Upper lobe of left lung (tissue), 6 donors: ENCODE results near the gene TRIM10. TPM values are rescaled to one million over a fixed set of nuclear protein-coding genes. Genes with fewer than 3 reads are reported as not detected.

Experiments
- ATAC-seq, 2 donors: fragments of 200-7000 bp; cut with Tn5 transposase; one replicate each; pipeline ENCODE4 v1.9.1; 2022; ENCODE audit warnings: mild to moderate bottlenecking in 2 of 2, moderate library complexity in 2 of 2; ENCODE audit not compliant: low FRiP score in 2 of 2
- DNase-seq, 2 donors: peaks; one replicate each; pipeline ENCODE4 v3.0.0-alpha.2; 2019 to 2020
- H3K27ac ChIP-seq, 4 donors: fragments of 200-600 bp; sonication (generic); one replicate each; pipeline ENCODE4 v1.5.1; 2016 to 2019
- H3K27me3 ChIP-seq, 4 donors: fragments of 200-600 bp; sonication (generic); one replicate each; pipeline ENCODE4 v1.5.1; 2017 to 2019
- H3K36me3 ChIP-seq, 4 donors: fragments of 200-600 bp; sonication (generic); one replicate each; pipeline ENCODE4 v1.5.1; 2016 to 2019
- H3K4me1 ChIP-seq, 4 donors: fragments of 200-600 bp; sonication (generic); one replicate each; pipeline ENCODE4 v1.5.1; 2018 to 2019
- H3K4me3 ChIP-seq, 4 donors: fragments of 200-600 bp; sonication (generic); one replicate each; pipeline ENCODE4 v1.5.1; 2017 to 2019; ENCODE audit warnings: mild to moderate bottlenecking in 2 of 4, moderate library complexity in 1 of 4
- H3K9me3 ChIP-seq, 4 donors: fragments of 200-600 bp; sonication (generic); one replicate each; pipeline ENCODE4 v1.5.1; 2018 to 2019
- EP300 ChIP-seq, 4 donors: sonication (generic); formaldehyde crosslinking; IDR thresholded peaks; one replicate each; pipeline ENCODE4 v1.5.1; 2017; ENCODE audit warnings: antibody characterized with exemption in 4 of 4, control low read depth in 2 of 4
- POLR2A ChIP-seq, 4 donors: fragments of 450-650 bp; IDR thresholded peaks; one replicate each; pipeline ENCODE4 v1.5.1; 2016 to 2017; ENCODE audit warnings: antibody characterized with exemption in 4 of 4, mild to moderate bottlenecking in 2 of 4
- POLR2AphosphoS5 ChIP-seq, 2 donors: sonication (generic); formaldehyde crosslinking; IDR thresholded peaks; one replicate each; pipeline ENCODE4 v1.5.1; 2017; ENCODE audit warnings: antibody characterized with exemption in 2 of 2
- WGBS, 2 donors: methylation state at CpG; one replicate each; pipeline ENCODE4 v1.1.5; 2017 to 2018; 5-methylcytosine and 5-hydroxymethylcytosine counted together
- total RNA-seq, 6 donors: library from RNA; depleted of rRNA in 4 of 6; stranded (reverse); fragments of >200 nt in 4 of 6; gene quantifications; one replicate each; pipeline versions ENCODE4 v1.1.0 to v1.2.1, GENCODE V29; 2016 to 2021
- TF ChIP-seq, protein P1 (sequence below), 6 experiments: fragments of 450-650 bp in 4 of 6; fragments of 200-600 bp in 2 of 6; sonication (generic) in 2 of 6; IDR thresholded peaks; one replicate each; pipeline ENCODE4 v1.5.1; 2016 to 2019; ENCODE audit warnings: antibody characterized with exemption in 6 of 6
- donor health status: DM: no; HTN: no; CAD: no; lungs with moderate emphysema.
- donor health status: DM: no; HTN: yes; CAD: no; lungs with severe emphysema.

Gene TRIM10
- total RNA-seq, 6 donors from 2014 or later, result 0.07 to 1.4 (median 0.13) TPM; not detected in 2

DNA sequence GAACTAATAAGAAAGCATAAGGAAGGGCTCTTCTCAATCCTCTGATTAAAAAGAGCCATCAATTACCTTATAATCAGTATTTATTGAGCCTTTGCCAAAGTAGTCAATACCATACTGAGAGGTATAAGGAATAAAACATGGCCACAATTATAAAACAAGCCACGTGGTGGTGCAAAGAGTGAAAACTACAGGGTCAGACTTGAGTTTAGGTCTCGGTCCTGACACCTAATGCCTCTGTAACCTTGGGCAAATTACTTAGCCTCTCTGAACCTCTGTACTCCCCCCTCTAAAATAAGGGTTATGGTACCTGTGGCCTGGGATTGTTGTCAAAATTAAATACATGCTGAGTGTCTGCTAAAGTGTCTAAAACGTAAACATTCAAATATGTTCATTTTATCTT lies 11.8 kb downstream of the TRIM10 start:
- WGBS, 2 donors, result 59 to 60% methylated on average over 3 of the region's 3 CpGs
- TF ChIP-seq, protein P1, sequence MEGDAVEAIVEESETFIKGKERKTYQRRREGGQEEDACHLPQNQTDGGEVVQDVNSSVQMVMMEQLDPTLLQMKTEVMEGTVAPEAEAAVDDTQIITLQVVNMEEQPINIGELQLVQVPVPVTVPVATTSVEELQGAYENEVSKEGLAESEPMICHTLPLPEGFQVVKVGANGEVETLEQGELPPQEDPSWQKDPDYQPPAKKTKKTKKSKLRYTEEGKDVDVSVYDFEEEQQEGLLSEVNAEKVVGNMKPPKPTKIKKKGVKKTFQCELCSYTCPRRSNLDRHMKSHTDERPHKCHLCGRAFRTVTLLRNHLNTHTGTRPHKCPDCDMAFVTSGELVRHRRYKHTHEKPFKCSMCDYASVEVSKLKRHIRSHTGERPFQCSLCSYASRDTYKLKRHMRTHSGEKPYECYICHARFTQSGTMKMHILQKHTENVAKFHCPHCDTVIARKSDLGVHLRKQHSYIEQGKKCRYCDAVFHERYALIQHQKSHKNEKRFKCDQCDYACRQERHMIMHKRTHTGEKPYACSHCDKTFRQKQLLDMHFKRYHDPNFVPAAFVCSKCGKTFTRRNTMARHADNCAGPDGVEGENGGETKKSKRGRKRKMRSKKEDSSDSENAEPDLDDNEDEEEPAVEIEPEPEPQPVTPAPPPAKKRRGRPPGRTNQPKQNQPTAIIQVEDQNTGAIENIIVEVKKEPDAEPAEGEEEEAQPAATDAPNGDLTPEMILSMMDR (IDR thresholded peaks at IDR 0.05), result no peak
- TF ChIP-seq EP300 (IDR thresholded peaks at IDR 0.05) (no peak), POLR2A (IDR thresholded peaks at IDR 0.05) (no peak), POLR2AphosphoS5 (IDR thresholded peaks at IDR 0.05) (no peak)

DNA sequence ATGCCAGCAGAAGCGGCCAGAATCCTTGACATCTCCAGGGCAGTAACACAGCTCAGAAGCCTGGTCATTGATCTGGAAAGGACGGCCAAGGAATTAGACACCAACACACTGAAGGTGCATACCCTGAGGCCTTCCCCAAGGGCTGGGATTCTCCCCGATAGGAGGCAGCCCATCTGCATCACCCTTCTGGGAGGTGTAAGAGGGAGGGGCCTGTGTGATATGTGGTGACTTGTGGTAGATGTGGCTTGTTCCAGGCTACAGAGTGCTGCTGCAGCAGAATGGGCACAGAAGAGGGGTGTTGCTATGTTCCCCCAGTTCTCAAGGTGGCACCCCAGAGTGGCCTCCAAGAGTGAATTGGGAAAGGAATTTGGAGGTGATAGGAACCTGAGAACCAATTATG lies 13.9 kb downstream of the TRIM10 start:
- DNase-seq (no peak), ATAC-seq (no peak)
- WGBS, 2 donors, result 71 to 84% methylated on average over 1 to 3 of the region's 3 CpGs
- TF ChIP-seq POLR2A (IDR thresholded peaks at IDR 0.05) (no peak), POLR2AphosphoS5 (IDR thresholded peaks at IDR 0.05) (no peak), EP300 (IDR thresholded peaks at IDR 0.05) (no peak)
- TF ChIP-seq, protein P1 (IDR thresholded peaks at IDR 0.05), result no peak
- no peaks in the 10 kb centered on the region for H3K9me3 ChIP-seq
- H3K27me3 ChIP-seq, result no peaks in the 10 kb centered on the region
- no peak overlapping the region for H3K27ac ChIP-seq
- no peak overlapping the region for H3K4me3 ChIP-seq
- no peaks in the 10 kb centered on the region for H3K4me1 ChIP-seq
- H3K36me3 ChIP-seq, result no peaks in the 10 kb centered on the region

More for the DNA sequence above, 11.8 kb downstream of the TRIM10 start:
- Histone ChIP-seq H3K27ac (no peak overlapping the region), H3K36me3 (no peaks in the 10 kb centered on the region), H3K4me3 (no peak overlapping the region), H3K9me3 (no peaks in the 10 kb centered on the region), H3K4me1 (no peaks in the 10 kb centered on the region), H3K27me3 (no peaks in the 10 kb centered on the region)
- no peak for ATAC-seq
- no peak for DNase-seq

DNA sequence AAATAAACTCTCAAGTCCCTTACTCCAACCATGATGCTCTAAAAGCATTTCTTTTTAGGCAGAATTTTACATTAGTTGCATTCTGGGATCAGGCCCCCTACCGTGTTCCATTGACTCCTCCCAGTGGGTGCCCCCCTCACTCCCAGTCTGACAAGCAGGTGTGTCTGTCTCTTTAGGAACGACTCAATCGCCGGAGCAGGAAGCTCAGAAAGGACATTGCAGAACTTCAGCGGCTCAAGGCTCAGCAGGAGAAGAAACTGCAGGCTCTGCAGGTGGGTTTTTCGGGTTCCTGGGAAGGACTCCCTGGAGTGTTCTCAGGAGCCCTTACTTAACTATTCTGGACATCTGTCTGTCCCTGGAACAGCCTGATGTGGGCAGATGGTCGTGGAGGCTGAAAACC lies 15.2 kb downstream of the TRIM10 start:
- Histone ChIP-seq H3K36me3 (no peaks in the 10 kb centered on the region), H3K9me3 (no peaks in the 10 kb centered on the region), H3K27me3 (no peaks in the 10 kb centered on the region), H3K4me1 (no peaks in the 10 kb centered on the region), H3K4me3 (no peak overlapping the region), H3K27ac (no peak overlapping the region)
- no peak for DNase-seq
- 58 to 59% methylated on average over 6 to 7 of the region's 7 CpGs for WGBS, 2 donors
- no peak for ATAC-seq
- TF ChIP-seq, protein P1 (IDR thresholded peaks at IDR 0.05), result no peak
- TF ChIP-seq EP300 (IDR thresholded peaks at IDR 0.05), result no peak
- no peak for TF ChIP-seq POLR2A (IDR thresholded peaks at IDR 0.05)
- no peak for TF ChIP-seq POLR2AphosphoS5 (IDR thresholded peaks at IDR 0.05)

DNA sequence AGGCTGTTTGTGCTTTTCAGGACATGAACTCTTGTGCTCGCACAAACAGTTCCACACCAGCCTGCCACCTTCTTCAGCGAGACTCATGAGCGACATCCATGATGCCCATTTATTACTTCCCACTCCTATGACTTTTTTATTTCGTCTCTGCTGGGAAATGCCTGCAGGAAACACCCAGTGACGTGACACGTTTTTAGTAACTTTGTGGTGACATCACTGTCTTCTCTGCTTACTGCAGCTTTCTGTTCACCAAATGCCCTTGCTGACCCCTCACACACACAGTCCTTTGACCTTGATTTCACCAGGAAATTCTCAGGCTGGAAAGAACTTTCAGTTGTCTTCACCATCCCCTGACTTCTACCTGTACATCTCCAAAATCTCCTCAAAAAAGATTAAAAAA lies 16.2 kb downstream of the TRIM10 start:
- no peaks in the 10 kb centered on the region for H3K9me3 ChIP-seq
- WGBS, 2 donors, result 54 to 71% methylated on average over 6 of the region's 6 CpGs
- TF ChIP-seq EP300 (IDR thresholded peaks at IDR 0.05) (no peak), POLR2AphosphoS5 (IDR thresholded peaks at IDR 0.05) (no peak), POLR2A (IDR thresholded peaks at IDR 0.05) (no peak)
- TF ChIP-seq, protein P1 (IDR thresholded peaks at IDR 0.05), result no peak
- H3K27me3 ChIP-seq, result no peaks in the 10 kb centered on the region
- H3K27ac ChIP-seq, result no peak overlapping the region
- ATAC-seq (no peak), DNase-seq (no peak)
- H3K4me1 ChIP-seq, result no peaks in the 10 kb centered on the region
- H3K36me3 ChIP-seq, result no peaks in the 10 kb centered on the region
- H3K4me3 ChIP-seq, result no peak overlapping the region

DNA sequence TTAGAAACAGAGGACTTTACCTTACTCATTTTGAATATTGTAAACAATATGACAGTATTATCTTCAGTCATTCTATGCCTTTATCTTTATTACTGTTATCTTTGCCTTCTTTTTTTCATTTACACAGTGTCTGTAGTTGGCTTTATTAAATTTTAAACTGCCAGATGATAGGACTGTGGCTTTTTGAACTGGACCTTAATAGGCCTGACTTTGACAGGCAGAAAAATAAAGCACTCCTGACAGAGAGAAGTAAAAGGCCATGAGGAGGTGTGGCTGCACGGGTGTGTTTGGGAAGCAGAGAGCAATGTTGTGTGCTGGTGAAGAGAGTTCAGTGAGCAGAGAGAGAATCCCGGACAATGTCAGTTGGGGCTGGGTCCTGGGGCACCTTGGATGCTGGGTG lies 17.2 kb downstream of the TRIM10 start:
- Histone ChIP-seq H3K27ac (no peak overlapping the region), H3K4me1 (no peaks in the 10 kb centered on the region), H3K9me3 (no peaks in the 10 kb centered on the region), H3K4me3 (no peak overlapping the region), H3K36me3 (no peaks in the 10 kb centered on the region), H3K27me3 (no peaks in the 10 kb centered on the region)
- 65 to 67% methylated on average over 2 of the region's 2 CpGs for WGBS, 2 donors
- no peak for ATAC-seq
- TF ChIP-seq POLR2A (IDR thresholded peaks at IDR 0.05) (no peak), POLR2AphosphoS5 (IDR thresholded peaks at IDR 0.05) (no peak), EP300 (IDR thresholded peaks at IDR 0.05) (no peak)
- TF ChIP-seq, protein P1 (IDR thresholded peaks at IDR 0.05), result no peak
- no peak for DNase-seq
